ENCODE data around the gene NBAS. TPM values are rescaled to one million over a fixed set of nuclear protein-coding genes. Genes with fewer than 3 reads are reported as not detected.

NBAS gene
- total and polyA plus RNA-seq, 2 of the 4 experiments (the other 2 are of a cell fraction): 22.3 to 105 TPM

GRCh38 chr2:15425712-15426111 lies 135.4 kb downstream of the NBAS start:
- DNase-seq (no peak), ATAC-seq (ENCODE audit: low read depth) (no peak)
- Histone ChIP-seq H2BK5ac (ENCODE audit: low read depth, low read length, poor library complexity, severe bottlenecking) (no peak overlapping the region), H2AFZ (replicated peaks; ENCODE audit: low read length, poor library complexity) (no peak overlapping the region), H2BK20ac (ENCODE audit: low read depth, low read length) (no peak overlapping the region), H4K5ac (ENCODE audit: low read depth, low read length) (no peak overlapping the region), H3K27me3 (ENCODE audit: control insufficient read depth, insufficient read depth, low read length) (no peaks in the 10 kb centered on the region), H3K9me3 (ENCODE audit: control insufficient read depth, insufficient read depth, low read length) (no peaks in the 10 kb centered on the region), H3K9ac (ENCODE audit: low read depth, low read length) (no peak overlapping the region), H3K9me1 (ENCODE audit: insufficient read depth, low read length) (peaks cover 7% of the 10 kb centered on the region), H3K79me1 (ENCODE audit: low read depth in 1 of 2, low read length in 2 of 2) (peaks cover 0 to 3% of the 10 kb centered on the region in 2 experiments; a peak in 2 of 4 replicates), H3K4me2 (ENCODE audit: low read depth, low read length) (no peak overlapping the region), H2BK15ac (ENCODE audit: low read depth, low read length) (no peak overlapping the region), H3K4me1 (ENCODE audit: control insufficient read depth, insufficient read depth, low read length) (0 out of 2 replicates have a peak, but pooled peaks cover 1% of the 10 kb centered on the region), H3K4ac (ENCODE audit: low read depth, low read length) (no peak overlapping the region), H4K20me1 (ENCODE audit: insufficient read depth, low read length) (no peaks in the 10 kb centered on the region), H3K27ac (ENCODE audit: insufficient read depth, low read length) (no peak overlapping the region), H3K36me3 (ENCODE audit: control insufficient read depth, insufficient read depth, low read length) (peaks cover 3% of the 10 kb centered on the region), H2AK9ac (replicated peaks; ENCODE audit: low read depth, low read length, poor library complexity) (no peak overlapping the region), H3K56ac (ENCODE audit: extremely low read depth, insufficient read depth, low read length) (no peak overlapping the region), H4K8ac (ENCODE audit: low read depth in 2 of 2, low read length in 2 of 2) (no peak overlapping the region), H2AK5ac (ENCODE audit: low read depth, low read length) (no peak overlapping the region), H3K14ac (replicated peaks; ENCODE audit: low read depth, low read length) (no peak overlapping the region), H4K91ac (ENCODE audit: insufficient read depth, low read depth, low read length) (no peak overlapping the region), H3K4me3 (ENCODE audit: insufficient read depth, low read depth, low read length) (no peak overlapping the region), H3K18ac (ENCODE audit: low read depth, low read length) (no peak overlapping the region), H3K23ac (ENCODE audit: low read depth, low read length) (no peak overlapping the region), H2BK120ac (ENCODE audit: low read depth, low read length) (no peak overlapping the region)
- POLR2A ChIA-PET (ENCODE audit: unreplicated experiment): no interaction called here
- CTCF ChIA-PET: interaction anchor here (0.5 kb wide), 1 partner anchor 76 kb away, joined by 4 read pairs; no protein-coding TSS in a partner anchor
- dilution Hi-C loops (cut with HindIII; ENCODE audit: low sequenced_read_pairs, unreplicated experiment) (no loop called here), in situ Hi-C loops (cut with MboI; ENCODE audit: low sequenced_read_pairs) (no loop called here), intact Hi-C loops (cut with micrococcal nuclease) (no loop called here)
- no TSS peak for BruUV-seq (replicated peaks)
- TF ChIP-seq NFE2L2 (IDR thresholded peaks at IDR 0.05; ENCODE audit: low read depth, low read length) (no peak), POLR2A (IDR thresholded peaks at IDR 0.05; ENCODE audit: low read depth, low read length) (no peak), RAD21 (IDR thresholded peaks at IDR 0.05; ENCODE audit: low read length) (no peak), CEBPB (IDR thresholded peaks at IDR 0.05; ENCODE audit: low read depth, low read length) (no peak), RFX5 (IDR thresholded peaks at IDR 0.05; ENCODE audit: low read depth, low read length) (no peak), USF2 (IDR thresholded peaks at IDR 0.05; ENCODE audit: low read depth, low read length) (no peak), CHD1 (IDR thresholded peaks at IDR 0.05; ENCODE audit: low read depth, low read length) (no peak), FOS (IDR thresholded peaks at IDR 0.05; ENCODE audit: low read depth, low read length) (no peak), RCOR1 (IDR thresholded peaks at IDR 0.05; ENCODE audit: insufficient replicate concordance, low read length) (no peak), MXI1 (IDR thresholded peaks at IDR 0.05; ENCODE audit: borderline replicate concordance, low read depth, low read length) (no peak), CTCF (conservative IDR thresholded peaks at IDR 0.05; ENCODE audit: low read depth, low read length) (no peak), BHLHE40 (IDR thresholded peaks at IDR 0.05; ENCODE audit: low read depth, low read length) (no peak), MAZ (IDR thresholded peaks at IDR 0.05; ENCODE audit: borderline replicate concordance, low read depth, low read length) (no peak), SMC3 (IDR thresholded peaks at IDR 0.05; ENCODE audit: low read depth, low read length) (no peak)
- no CpG with 5 or more reads among the region's 4 CpGs for WGBS, 2 experiments (ENCODE audit: extremely low coverage in 2 of 2, insufficient read length in 1 of 2)

Data from IMR-90 (cell line).